ENCODE data around the gene PRTN3.

PRTN3 gene

GRCh38 chr19:803686-804418 is 36.9 kb upstream of the PRTN3 start:
- DNase-seq = no peak

DNA sequence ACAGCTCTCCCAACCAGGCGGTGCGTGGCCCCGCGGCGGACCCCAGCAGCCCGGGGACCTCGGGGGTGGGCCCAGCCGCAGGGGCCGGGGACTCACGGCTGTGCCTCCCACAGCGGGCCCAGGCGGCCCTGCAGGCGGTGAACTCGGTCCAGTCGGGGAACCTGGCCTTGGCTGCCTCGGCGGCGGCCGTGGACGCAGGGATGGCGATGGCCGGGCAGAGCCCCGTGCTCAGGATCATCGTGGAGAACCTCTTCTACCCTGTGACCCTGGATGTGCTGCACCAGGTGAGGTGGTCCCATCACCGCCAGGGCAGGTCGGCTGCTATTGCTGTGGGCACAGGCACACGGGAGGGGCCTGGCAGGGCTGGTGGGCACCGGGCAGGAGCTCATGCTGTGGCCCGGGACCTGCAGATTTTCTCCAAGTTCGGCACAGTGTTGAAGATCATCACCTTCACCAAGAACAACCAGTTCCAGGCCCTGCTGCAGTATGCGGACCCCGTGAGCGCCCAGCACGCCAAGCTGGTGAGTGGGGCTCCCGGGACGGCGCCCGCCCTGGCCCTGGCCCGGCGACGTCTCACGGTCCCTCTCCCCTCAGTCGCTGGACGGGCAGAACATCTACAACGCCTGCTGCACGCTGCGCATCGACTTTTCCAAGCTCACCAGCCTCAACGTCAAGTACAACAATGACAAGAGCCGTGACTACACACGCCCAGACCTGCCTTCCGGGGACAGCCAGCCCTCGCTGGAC is 36.2 kb upstream of the PRTN3 start:
- no peak for DNase-seq

GRCh38 chr19:805166-805551 is 35.6 kb upstream of the PRTN3 start:
- DNase-seq = no peak

DNA sequence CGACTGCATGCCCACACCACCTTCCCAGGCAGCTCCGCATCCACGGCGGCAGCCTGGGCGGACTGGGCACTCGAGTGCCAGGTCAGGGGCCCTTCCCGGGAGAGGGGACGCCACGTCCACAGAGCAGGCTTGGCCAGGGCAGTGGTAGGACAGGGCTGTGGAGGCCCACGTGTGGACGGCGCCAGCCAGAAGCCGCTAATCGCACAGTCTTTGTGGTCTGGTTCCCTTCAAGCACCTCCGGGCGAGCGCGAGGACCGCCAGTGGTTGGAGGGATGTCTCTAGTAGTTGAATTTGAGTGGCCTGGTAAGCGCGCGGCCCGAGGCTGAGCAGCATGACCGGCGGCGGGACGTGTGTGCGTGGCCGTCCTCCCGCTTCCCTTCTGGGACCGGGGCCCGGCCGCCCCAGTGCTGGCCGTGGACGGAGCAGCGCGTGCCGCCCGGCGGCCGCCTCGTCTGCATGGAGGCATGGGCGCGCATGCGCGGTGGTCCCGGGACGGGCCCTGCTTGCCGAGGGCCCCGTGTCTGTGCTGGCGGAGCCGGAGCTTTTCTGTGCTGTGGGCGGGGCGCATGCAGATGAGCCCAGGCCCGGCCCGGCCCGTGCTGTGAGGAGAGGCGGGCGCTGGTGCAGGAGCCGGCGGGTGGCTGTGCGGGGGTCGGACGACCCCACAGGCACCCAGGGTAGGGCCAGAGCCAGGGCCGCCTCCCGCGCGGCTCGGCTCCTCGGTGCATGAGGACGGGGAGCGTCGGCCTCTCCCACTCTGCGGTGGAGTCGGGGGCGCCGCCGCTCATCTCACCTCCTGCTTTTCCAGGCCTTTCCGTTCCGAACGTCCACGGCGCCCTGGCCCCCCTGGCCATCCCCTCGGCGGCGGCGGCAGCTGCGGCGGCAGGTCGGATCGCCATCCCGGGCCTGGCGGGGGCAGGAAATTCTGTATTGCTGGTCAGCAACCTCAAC is 34.9 kb upstream of the PRTN3 start:
- no peak for DNase-seq

- no peak for DNase-seq
Measured at GRCh38 chr19:806815-807421, 33.9 kb upstream of the PRTN3 start.

DNA sequence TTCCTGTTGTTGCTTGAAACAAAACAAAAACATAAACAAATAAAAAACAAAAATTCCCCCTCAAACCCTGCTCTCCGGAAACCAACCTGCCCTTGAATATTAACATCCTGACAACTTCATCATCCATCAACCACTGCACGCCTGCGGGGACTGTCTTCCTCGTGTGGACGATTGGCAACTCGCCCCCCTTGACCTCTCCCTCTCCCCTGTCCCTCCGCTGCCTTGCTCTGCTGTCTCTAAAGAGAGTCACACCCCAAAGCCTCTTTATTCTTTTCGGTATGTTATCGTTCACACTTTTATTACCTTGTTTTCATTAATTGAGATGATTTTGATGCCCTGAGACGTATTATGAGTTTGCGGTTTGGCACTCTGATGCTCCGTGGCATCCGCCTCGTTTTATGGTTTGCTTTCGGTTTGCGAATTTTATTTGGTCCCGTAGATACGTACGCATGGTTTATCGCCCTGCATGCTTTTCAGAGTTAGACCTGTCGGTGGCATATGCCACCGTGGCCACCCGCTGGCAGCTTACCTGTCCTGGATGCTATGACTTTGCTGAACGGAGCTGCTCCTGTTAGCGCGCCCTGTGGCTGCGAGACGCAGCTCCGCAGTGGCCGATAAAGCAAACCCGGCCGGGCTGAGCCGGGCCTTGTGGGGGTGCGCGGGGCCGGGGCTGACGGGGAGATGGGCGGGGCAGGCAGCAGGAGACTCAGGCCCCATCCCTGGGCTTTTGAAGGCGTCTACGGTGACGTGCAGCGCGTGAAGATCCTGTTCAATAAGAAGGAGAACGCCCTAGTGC is 33.0 kb upstream of the PRTN3 start:
- no peak for DNase-seq

DNA sequence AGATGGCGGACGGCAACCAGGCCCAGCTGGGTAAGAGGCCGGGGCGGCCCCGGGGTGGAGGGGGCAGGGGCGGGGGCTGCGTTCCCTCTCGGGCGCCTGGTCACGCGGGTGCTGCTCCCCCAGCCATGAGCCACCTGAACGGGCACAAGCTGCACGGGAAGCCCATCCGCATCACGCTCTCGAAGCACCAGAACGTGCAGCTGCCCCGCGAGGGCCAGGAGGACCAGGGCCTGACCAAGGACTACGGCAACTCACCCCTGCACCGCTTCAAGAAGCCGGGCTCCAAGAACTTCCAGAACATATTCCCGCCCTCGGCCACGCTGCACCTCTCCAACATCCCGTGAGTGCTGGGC is 32.4 kb upstream of the PRTN3 start:
- DNase-seq = no peak

- DNase-seq = no peak
Measured at GRCh38 chr19:810077-810855, 30.5 kb upstream of the PRTN3 start.

DNA sequence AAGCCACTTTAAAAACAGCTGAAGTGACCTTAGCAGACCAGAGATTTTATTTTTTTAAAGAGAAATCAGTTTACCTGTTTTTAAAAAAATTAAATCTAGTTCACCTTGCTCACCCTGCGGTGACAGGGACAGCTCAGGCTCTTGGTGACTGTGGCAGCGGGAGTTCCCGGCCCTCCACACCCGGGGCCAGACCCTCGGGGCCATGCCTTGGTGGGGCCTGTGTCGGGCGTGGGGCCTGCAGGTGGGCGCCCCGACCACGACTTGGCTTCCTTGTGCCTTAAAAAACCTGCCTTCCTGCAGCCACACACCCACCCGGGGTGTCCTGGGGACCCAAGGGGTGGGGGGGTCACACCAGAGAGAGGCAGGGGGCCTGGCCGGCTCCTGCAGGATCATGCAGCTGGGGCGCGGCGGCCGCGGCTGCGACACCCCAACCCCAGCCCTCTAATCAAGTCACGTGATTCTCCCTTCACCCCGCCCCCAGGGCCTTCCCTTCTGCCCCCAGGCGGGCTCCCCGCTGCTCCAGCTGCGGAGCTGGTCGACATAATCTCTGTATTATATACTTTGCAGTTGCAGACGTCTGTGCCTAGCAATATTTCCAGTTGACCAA is 29.8 kb upstream of the PRTN3 start:
- DNase-seq = no peak

- no peak for DNase-seq
Measured at GRCh38 chr19:811506-812048, 29.2 kb upstream of the PRTN3 start.

DNA sequence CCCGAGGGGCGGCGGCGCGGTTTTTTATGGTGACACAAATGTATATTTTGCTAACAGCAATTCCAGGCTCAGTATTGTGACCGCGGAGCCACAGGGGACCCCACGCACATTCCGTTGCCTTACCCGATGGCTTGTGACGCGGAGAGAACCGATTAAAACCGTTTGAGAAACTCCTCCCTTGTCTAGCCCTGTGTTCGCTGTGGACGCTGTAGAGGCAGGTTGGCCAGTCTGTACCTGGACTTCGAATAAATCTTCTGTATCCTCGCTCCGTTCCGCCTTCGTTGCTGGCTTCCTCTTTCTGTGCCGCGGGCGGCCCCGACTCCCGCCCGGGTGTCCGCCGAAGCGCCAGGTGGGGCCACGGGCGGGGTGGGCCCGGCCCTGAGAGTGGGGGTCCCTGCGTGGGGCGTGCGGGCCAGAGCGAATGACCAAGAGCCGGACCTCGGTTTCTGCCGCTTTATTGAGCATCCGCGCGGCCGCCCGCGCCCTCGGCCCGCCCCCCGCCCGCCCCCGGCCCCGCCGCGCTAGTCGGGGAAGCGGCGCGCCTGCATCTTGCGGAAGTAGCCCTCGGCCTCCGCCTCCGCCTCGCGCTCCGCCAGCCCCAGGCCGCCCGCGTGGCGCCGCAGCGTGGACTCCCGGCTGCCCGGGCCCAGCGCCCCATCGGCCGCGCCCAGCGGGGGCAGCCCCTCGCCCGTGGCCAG is 28.6 kb upstream of the PRTN3 start:
- no peak for DNase-seq

GRCh38 chr19:812747-813218 is 28.0 kb upstream of the PRTN3 start:
- no peak for DNase-seq

DNA sequence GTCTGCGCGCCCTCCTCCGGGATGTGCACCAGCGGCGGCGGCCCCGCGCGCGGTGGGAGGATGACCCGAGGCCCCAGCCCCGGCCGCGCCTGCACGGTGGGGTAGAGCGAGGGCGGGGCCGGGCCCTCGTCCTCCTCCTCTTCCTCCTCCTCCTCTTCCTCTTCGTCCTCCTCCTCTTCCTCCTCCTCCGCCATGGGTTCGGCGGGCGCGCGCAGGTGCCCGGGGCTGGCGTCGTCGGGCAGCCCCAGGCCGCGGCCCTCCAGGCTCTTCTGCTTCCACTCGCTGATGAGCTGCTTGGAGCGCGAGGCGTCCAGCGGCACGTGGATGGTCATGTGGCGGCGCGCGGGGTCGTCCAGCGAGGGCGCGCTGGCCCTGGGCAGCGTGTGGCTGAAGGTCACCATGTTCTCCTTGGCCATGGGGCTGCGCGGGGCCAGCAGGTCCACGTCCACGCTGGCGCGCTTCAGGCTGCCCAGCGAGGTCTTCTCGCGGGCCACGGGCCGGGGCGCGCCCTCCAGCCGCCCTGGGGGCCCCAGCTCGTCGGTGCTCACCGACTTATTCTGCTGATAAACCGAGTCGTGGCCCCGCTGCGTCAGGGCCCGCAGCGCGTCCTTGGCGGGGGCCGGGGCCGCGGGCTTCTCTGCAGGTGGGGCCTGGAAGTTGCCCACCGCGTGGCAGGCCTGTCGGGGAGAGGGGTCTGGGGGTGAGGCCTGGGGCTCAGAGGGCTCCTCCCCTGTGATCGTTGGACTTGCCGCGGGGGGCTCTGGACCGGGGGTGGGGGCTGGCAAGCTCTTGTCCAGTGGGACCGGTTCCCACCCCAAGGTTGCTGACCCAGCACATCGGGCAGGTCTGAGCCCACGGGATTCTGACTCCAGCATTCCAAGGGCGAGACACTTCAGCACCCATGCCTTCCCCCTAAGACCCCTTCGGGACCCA is 27.3 kb upstream of the PRTN3 start:
- DNase-seq = no peak

- no peak for DNase-seq
Measured at GRCh38 chr19:814152-815078, 26.4 kb upstream of the PRTN3 start.

GRCh38 chr19:815079-815774 is 25.6 kb upstream of the PRTN3 start:
- DNase-seq = no peak

- DNase-seq = no peak
Measured at GRCh38 chr19:815775-816499, 24.9 kb upstream of the PRTN3 start.

All from NCI-H226 (cell line).